ENCODE measurements around the gene LRRC3C.
A peak's percentile ranks its signal among the peaks of the same experiment; 100 is the strongest.
"Not testable (repeated sequence)": the region's sequence is repeated elsewhere in the genome, so short reads cannot be mapped to it uniquely, and the experiment has no call there.

Gene LRRC3C

GRCh38 chr17:39927101-39927928, at the start of gene LRRC3C, which contains the start of gene ORMDL3:
LRRC3C (plus strand) TSS chr17:39927732; CDS start chr17:39941524, 13,792 bp downstream.
ORMDL3 (minus strand) TSS chr17:39927601; CDS start chr17:39924203, 3,398 bp downstream.
- peak; percentile 50 to 97 (median 92) for DNase-seq

GRCh38 chr17:39886102-39886501, 41.4 kb upstream of the LRRC3C start:
- DNase-seq: not testable (repeated sequence)

- no peak for DNase-seq
Observed at GRCh38 chr17:39887078-39887477, 40.5 kb upstream of the LRRC3C start.

- DNase-seq: no peak
Observed at GRCh38 chr17:39889200-39889599, 38.3 kb upstream of the LRRC3C start.

GRCh38 chr17:39894681-39895376, 32.7 kb upstream of the LRRC3C start:
- no peak for DNase-seq

GRCh38 chr17:39898088-39898487, 29.4 kb upstream of the LRRC3C start:
- DNase-seq: no peak

GRCh38 chr17:39899215-39899614, 28.3 kb upstream of the LRRC3C start:
- no peak for DNase-seq

- DNase-seq: not testable (repeated sequence)
Observed at GRCh38 chr17:39902027-39902426, 25.5 kb upstream of the LRRC3C start.

- no peak for DNase-seq
Observed at GRCh38 chr17:39903158-39903884, 24.2 kb upstream of the LRRC3C start.

- no peak for DNase-seq
Observed at GRCh38 chr17:39904990-39905288, 22.6 kb upstream of the LRRC3C start.

GRCh38 chr17:39908789-39909352, 18.7 kb upstream of the LRRC3C start:
- no peak for DNase-seq

GRCh38 chr17:39913989-39914388, 13.5 kb upstream of the LRRC3C start:
- DNase-seq: no peak

- no peak for DNase-seq
Observed at GRCh38 chr17:39915559-39915958, 12.0 kb upstream of the LRRC3C start.

- no peak for DNase-seq
Observed at GRCh38 chr17:39916918-39917317, 10.6 kb upstream of the LRRC3C start.

GRCh38 chr17:39919087-39919683, 8.3 kb upstream of the LRRC3C start:
- no peak for DNase-seq

- DNase-seq: no peak
Observed at GRCh38 chr17:39920218-39921210, 7.0 kb upstream of the LRRC3C start.

- peak in 5 of 14 donors; percentile 6 to 39 (median 19) for DNase-seq
Observed at GRCh38 chr17:39921323-39921722, 6.2 kb upstream of the LRRC3C start.

GRCh38 chr17:39922006-39922405, 5.5 kb upstream of the LRRC3C start:
- DNase-seq: no peak

GRCh38 chr17:39923230-39923629, 4.3 kb upstream of the LRRC3C start:
- DNase-seq: no peak

GRCh38 chr17:39923836-39924690, 3.5 kb upstream of the LRRC3C start:
- DNase-seq: no peak
